Spleen (tissue), 3 donors: ENCODE data around the gene ENDOD1.

Source experiments
- POLR2A ChIP-seq, 3 donors: fragments of 450-650 bp; IDR thresholded peaks; one replicate each; pipeline ENCODE4 v1.5.1; 2017; ENCODE audit warnings: antibody characterized with exemption in 3 of 3, mild to moderate bottlenecking in 1 of 3
- POLR2AphosphoS5 ChIP-seq, 3 donors: sonication (generic); formaldehyde crosslinking; IDR thresholded peaks; one replicate each; pipeline ENCODE4 v1.5.1; 2017; ENCODE audit warnings: antibody characterized with exemption in 3 of 3

- TF ChIP-seq POLR2AphosphoS5 (IDR thresholded peaks at IDR 0.05): no peak
- TF ChIP-seq POLR2A (IDR thresholded peaks at IDR 0.05): no peak
These were observed 68.2 kb downstream of the ENDOD1 start for GRCh38 chr11:95157824-95158223.
